Posterior cingulate gyrus (tissue), 11 donors: ENCODE measurements around the gene PAK1.
A peak's percentile ranks its signal among the peaks of the same experiment; 100 is the strongest.

Source experiments
- DNase-seq, 10 donors: peaks; one replicate each; pipeline versions ENCODE4 v3.0.0 to v3.0.0-alpha.2; 2020 to 2021; ENCODE audit warnings: mixed read lengths in 3 of 10
- intact Hi-C: fragments of 100-400 bp; cut with DNase I; formaldehyde crosslinking; loops from one replicate; pipeline ENCODE4 v1.15.1; 2023

Gene PAK1

DNA sequence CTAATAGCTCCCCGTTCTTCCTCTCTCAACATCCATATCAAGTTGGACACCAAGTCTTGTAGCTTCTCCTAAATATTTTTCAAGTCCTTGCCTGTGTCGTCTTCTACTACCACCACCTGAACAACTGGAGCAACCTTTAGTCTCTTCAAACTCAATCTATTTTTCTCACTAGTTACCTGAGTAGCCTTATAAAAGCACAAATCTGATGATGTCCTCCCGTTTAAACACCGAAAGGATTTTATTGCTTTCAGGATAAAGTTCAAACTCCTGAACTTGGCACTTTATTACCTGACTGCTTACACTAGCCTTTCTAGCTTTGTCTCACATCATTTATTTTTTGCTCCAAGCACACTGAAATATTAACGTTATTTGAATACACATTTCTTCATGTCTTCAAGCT, 1.3 kb upstream of the PAK1 start:
- intact Hi-C loops = no loop called here
- DNase-seq = no peak

DNA sequence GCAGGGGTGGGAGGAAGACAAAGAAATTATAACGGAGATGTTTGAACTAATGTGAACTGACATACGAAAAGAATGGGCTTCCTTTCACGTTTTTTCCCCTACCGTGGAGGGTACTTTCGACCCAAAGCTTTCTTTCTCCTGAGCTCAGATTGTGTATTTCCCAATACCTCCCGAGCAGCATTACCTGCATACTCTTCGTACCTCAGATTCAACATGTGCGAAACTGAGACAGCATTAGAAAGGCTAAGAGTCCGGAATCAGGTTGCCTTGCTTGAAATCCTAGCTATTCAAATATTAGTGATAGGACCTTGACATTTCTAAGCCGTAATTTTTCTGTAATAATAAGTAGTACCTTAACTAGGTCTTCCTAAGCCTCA, 778 bp upstream of the PAK1 start:
- intact Hi-C loops = no loop called here
- no peak for DNase-seq

DNA sequence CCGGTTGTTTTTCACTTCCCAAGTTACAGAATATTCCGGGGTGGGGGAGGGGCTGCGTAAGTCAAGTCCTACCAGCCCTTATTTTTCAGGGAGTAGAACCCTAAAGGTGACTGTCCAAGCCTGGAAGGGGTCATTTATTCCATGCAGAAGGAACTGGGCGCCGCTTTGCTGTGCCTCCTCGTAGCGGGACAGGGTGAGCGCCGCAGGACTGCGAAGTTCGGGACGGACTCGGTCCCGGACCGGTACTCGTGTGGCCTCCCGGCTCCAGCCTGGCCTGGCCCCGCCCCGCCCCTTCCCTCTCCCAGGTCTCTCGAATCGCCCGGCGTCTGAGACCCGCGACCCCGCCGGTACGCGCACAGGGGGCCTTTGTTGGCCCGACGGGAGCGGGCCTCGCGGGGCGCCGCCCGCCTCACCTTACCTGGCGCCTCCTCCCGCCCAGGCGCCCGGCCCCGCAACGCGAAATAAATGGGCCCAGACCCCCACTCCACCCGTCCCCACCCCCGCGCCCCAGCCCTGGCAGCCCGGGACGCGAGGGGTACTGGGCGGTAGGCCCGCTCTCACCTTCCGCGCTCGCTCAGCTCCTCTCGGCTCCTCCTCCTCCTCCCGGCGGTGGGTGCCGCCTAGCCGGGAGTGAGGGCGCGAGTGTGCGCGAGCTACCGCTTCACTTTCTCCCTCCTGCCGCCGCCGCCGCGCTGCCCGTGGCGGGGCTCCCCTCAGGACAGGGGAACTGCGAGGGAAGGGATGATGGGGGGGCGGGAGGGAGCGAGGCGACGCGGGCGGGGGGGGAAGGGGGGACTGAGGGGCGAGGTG, 698 bp downstream of the PAK1 start:
- peak in 9 of 10 donors; percentile 18 to 91 (median 52) for DNase-seq
- intact Hi-C loops = no loop called here

DNA sequence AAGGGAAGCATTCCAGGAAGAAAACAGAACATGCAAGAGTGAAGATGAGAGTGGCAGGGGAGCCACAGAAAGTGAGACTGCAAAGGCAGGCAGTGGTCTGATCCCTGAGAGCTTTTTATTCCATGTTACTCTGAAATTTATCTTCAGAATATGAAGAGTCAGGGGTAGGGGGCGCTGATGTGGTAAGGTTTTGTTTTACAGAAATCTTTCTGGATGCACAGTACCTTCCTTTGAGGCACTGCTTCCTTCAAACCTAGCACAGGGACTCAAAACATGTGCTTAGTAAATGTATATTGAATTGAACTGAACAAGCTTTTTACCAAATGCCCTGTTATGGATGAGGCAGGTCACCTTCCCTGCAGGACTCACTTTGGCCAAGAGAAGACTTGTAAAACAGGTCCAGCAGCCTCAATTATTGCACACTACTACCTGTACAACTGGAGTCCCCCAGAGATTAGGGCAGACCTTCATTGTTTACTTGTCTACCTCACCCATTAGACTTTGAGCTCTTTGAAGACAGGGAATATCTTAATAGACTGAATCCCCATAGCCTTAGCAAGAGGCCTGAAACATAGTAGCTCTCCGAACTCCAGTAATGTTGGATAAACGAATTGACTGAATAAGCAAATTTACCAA, 2.2 kb downstream of the PAK1 start:
- intact Hi-C loops = no loop called here
- DNase-seq = peak in 3 of 10 donors; percentile 18 to 36 (median 20)

DNA sequence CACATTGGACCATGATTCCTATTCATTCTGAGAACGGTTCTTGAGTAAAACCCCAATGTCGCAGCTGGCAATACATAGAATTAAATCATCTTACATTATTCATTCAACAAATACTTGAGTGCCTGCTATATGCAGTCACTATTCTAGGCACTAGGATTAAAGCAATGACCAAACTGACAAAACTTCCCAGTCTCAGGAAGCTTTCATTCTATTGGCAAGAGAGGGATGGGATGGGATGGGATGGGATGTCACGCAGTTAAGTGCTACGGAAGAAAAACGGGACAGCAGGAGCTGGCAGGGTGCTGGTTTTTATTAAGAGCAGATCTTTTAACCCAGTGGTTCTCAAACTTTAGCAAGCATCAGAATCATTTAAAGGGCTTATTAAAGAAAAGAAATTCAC, 2.9 kb downstream of the PAK1 start:
- no peak for DNase-seq

DNA sequence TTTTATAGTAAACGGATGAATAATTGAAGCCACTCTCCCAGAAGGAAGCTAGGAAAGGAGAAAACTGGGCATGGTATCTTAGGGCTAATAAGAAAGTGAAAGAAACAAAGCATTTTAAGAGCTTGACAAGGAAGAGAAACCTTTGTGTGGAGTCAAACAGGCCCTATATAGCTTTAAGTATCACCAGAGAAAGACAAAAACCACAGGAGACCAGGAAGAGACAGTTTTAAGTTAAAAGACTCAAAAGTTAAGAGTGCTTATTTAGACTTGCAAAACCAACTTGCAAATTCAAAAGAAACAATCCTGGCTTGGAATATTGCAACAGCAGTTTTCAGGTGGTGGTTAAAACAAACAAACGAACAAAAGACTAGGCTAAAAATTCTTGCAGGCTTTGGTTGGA, 3.4 kb downstream of the PAK1 start:
- DNase-seq = no peak

More for the DNA sequence above, 2.9 kb downstream of the PAK1 start:
- intact Hi-C loops = no loop called here

DNA sequence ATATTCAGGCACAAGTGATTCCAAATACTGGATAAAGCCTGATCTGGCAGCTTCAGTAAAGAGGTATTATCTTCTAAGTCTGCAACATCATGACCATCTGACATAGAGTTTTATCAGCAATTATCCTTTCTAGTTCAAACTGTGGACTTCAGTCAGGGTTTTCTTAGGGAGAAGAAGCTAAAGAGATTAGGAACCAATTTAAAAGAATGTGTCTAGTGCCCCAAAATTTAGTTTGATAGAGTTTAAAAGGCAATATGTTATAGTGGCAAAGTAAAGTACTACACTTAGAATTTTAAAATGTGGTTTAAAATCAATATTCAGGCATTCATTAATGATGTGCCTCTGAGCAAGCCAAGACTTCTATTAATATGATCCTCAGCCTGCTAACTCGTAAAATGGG, 5.4 kb downstream of the PAK1 start:
- intact Hi-C loops = no loop called here
- DNase-seq = no peak

More for the DNA sequence above, 3.4 kb downstream of the PAK1 start:
- intact Hi-C loops = no loop called here

DNA sequence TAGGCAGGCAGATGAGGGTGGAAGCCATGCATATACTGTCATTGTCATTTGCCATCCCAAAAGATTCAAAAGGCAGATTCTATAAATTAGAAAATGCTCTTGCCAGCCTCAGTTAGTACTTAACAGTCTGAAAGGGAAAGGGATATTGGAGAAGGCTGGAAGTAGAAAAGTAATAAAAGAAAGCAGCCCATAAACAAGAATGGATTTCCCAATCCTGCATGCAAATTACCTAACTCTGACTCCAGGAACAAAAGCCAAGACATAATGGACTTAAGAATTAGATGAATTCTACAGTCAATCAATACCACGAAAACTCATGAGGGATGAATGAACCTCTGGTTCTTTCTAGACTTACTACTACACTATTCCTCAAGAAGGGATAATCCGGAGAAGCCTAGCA, 5.9 kb downstream of the PAK1 start:
- intact Hi-C loops = no loop called here
- DNase-seq = no peak

DNA sequence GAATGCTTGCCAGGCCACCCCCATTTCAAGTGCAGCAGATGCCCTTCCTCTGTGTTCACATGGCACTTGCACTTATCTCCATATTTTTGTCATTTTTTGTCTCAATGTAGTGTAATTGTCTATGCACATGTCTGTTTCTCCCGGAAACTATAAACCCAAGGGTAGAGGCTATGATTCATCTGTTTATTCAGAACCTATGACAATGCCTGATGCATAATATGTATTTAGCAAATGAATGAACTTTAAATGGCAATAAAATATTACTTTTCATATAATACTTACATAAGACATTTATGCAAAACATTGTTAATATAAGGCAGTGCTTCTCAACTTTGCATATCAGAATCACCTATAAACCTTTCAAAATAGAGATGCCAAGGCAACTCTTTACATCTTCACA, 6.7 kb downstream of the PAK1 start:
- no peak for DNase-seq
- intact Hi-C loops = no loop called here

DNA sequence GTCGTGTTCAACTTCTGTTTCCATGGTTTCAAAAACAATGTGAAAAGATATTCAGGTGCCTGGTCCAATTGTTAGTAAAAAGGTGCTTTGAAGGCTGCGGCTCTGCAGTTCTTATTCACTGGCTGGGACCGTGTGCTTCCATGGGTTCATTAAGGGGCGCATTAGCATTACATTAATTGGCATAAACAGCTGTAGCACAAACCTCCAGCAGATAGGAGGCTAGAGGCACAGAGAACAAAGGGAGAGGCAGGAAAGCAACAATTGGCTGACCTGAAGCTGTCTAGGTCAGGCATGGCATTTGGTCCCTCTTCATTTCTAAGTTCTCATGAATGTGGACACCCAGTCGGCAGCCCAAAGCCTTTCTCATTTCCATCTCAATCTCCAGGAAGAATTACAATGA, 16.6 kb downstream of the PAK1 start:
- DNase-seq = no peak
- intact Hi-C loops = no loop called here

DNA sequence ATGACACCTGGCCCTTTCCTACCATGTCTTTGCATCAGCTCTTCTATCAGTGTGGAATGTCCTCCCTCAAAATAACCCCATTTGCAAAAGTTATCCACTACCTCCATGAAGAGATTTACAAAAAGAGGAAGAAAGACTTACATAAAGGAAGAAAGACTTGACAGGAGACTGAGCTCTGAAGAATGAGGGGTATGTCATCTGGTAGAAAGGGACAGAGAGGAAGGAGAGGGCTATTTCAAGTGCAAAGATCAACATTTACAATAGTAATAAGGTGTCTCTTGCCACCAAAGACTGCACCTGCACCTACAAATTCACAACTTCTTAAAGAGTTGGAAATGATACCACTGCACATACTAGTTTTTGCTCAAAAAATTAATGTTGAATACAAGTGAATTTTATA, 18.2 kb downstream of the PAK1 start:
- DNase-seq = no peak
- intact Hi-C loops = no loop called here

DNA sequence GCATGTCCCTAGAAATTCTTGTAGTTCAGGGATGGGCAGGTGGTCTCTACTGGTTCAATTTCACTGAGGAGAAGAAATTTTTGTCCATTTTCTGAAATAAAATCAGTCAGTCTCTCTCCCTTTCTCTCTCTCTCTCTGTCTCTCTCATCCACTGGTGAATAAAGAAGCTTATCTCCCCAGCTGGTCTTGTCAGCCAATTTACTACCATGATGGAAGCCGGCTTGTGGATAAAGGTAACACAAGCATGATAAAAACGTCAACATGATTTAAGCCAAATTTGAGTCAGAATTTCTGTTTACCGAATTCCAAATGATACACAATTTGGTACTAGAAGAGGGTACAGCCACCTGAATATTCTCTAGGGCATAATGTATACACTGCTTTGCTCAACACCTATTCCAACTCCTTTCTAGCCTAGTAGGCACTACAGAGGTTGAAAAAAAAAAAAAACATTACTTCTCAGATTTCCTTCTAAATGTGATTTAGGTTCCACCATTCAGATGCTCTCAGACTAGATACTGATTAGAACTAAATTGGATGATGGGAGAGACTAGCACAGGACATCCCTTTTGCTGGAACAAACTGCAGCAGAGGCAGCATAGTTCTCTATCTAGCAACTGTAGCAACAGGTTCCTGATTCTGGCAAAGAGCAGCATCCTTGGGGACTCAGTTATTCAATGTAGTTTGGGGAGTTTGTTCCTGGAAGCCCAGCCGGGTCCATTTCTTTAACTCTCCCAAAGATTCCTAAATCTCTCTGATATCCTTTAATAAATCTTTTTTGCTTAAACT, 18.8 kb downstream of the PAK1 start:
- intact Hi-C loops = no loop called here
- no peak for DNase-seq

DNA sequence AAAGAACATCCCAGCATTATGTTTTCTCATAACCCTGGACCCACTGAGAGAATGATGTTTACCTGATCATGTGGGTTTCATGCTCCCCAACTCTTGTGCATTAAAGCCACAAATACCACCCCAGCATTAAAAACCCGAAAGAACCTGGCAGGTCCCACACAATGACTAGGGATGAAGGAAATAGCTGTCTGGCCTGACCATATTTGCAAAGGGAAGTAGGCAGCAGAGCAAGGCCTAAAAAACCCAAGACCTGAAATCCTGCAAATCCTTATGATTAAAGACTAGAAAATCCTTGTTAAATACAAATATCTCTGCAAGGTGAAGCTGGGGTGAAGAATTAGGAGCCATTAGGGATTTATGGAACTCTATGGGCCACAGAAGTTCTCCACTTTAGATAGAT, 23.7 kb downstream of the PAK1 start:
- DNase-seq = no peak
- intact Hi-C loops = no loop called here

DNA sequence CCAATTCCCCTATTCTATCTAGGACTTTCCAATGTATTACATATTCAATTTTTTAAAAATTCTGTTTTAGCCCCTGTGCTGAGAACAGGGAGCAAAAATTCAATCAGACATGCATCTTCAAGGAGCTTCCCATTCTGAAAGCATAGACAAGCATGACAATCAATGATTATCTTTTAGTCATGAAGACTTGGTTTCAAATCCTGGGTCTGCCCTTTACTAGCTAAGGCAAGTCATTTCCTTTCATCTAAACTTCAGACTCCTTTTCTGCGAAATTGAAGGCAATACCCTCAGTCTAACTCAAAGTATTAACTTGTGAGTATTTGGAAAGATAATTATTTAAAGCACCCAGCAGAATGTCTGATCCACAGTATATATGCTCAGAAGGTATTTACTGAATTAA, 24.1 kb downstream of the PAK1 start:
- DNase-seq = no peak
- intact Hi-C loops = no loop called here

DNA sequence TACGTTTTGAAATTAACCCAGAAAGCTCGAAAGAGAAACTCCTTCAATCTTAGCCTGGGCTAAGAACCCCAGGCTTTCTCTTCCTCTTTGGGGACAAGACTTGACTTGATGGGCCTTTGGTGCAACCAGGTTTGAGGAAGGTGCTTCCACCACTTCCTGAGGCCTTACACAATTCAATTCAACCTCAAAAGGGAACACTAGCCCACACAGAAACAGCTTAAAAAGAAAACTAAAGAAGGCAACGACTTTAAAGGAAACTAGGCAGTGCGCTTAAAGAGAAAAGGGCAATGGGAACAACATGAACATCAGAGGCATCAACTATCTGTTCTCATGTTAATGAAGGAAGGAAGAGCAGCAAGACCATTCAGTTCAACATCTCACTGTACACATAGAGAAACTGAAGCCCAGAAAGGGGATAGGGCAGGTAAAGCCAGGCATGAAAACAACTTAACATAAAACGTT, 24.8 kb downstream of the PAK1 start:
- intact Hi-C loops = no loop called here
- DNase-seq = no peak

DNA sequence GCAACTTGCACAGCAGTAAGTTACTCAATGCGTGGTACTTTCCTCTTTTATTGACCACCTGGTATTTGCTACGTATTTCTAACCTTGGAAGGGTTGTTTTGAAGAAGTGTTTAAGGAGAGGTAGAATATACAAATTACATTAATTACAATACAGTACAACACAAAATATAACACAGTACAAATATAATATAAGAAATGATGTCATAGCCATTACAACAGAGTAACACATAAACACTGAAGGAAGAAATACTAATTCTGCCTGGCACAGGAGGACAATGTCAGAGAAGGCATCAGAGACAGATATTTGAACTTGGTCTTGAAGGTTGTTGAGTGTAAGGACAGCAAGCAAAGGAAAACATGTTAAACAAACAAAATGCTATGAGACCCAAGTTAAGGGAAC, 25.6 kb downstream of the PAK1 start:
- no peak for DNase-seq
- intact Hi-C loops = no loop called here

DNA sequence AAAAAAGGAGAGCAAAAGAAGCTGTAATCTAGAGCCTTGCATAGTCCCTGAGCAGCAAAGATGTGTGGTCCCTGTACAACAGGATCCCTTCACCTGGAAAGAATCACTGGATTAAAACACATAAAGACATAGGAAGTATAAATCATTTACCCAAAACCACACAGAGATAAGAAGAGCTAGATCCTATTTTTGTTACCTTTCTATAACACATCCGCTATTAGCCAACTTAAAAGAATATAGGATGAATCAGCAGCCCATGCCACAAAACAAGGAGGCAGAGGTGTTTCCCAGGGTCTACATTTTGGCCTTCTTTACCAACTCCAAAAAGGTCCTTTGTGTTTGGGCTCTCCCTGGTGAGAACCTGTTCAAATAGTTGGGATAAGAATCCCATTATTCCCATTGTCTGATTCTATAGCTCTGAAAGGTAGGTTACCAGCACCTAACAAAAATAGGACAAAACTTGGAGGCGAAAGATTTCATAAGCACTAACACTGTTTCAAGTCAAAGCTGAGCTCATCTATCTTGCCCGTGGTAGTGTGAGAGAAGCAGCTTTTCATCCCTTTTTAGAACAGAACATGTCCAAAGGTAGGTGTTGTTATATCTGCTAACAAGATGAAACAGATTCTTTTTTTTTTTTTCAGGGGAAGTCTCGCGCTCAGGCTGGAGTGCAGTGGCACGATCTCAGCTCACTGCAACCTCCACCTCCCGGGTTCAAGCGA, 26.8 kb downstream of the PAK1 start:
- DNase-seq = no peak
- intact Hi-C loops = no loop called here

DNA sequence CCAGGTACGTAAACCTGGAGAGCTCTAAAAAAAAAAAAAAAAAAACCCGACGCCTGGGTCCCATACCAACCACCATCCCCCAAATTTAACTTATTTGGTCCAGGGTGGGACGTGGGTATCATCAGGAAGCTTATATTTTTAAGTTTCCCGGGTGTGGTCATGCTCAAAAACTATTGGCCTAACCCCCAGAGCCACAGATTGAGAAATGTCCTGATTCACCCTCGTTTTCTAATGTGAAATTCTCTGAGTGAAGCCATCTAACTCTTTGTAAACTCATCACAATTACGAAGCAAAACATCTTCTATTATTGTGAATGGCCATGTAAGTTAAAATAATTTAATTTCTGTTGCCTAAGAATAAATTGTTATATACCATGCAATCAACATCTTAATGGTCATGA, 29.6 kb downstream of the PAK1 start:
- DNase-seq = no peak
- intact Hi-C loops = no loop called here

DNA sequence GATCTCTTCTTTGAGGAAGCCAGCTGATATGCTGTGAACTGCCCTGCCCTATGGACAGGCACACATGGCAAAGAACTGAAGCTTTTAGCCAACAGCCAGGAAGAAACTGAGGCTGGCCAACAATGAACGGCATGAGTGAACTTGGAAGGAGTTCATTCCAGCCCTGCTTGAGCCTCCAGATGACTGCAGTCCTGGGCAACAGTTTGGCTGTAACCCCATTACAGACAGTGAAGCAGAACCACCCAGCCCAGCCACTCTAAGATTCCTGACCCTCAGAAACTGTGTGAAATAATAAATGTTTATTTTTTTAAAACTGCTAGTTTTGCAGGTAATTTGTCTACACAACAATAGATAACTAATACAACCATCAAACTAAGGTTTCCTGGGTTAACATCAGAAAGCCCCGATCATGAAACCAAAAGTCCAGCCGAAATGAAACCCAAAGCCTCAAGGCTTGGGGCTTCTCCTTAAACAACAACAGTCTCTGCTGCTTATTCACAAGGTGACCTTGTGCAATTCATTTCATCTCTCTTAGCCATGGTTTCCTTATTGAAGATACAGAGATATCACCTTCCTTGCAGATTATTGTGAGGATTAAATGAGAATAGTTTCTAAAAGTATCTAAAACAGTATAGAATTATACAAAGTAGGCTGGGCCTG, 31.4 kb downstream of the PAK1 start:
- no peak for DNase-seq

DNA sequence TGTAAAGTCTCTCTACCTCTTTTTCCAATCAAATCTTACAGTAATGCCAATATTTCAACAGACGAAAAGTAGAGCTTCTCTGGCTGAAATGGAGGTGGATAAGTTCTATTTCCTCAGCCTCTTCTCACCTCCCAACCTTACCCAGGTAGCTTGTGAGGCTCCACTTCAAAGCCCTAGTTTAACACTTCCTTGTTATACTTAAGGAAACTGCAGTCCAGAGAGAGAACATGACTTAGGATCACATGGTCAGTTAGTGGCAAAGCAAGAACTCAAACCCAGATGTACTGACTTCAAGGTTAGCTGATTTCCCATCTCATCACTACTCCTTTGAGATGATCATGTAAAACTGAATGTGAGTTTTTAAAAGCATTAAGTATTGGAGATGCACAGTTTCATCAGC, 32.5 kb downstream of the PAK1 start:
- no peak for DNase-seq

More for the DNA sequence above, 31.4 kb downstream of the PAK1 start:
- intact Hi-C loops = no loop called here

More for the DNA sequence above, 32.5 kb downstream of the PAK1 start:
- intact Hi-C loops = no loop called here
